HG03571 (cell line): ENCODE results near the gene FSIP1.

Source experiments
- ATAC-seq: cut with Tn5 transposase; IDR thresholded peaks from one replicate; pipeline ENCODE4 v1.9.1; 2021; ENCODE audit not compliant: unreplicated experiment

FSIP1 gene

GRCh38 chr15:39792844-39793335 lies 10.2 kb upstream of the FSIP1 start:
- ATAC-seq, result no peak

GRCh38 chr15:39792025-39792843 lies 9.6 kb upstream of the FSIP1 start:
- ATAC-seq, result no peak

- ATAC-seq, result no peak
Measured at GRCh38 chr15:39789736-39790135, 7.1 kb upstream of the FSIP1 start.

DNA sequence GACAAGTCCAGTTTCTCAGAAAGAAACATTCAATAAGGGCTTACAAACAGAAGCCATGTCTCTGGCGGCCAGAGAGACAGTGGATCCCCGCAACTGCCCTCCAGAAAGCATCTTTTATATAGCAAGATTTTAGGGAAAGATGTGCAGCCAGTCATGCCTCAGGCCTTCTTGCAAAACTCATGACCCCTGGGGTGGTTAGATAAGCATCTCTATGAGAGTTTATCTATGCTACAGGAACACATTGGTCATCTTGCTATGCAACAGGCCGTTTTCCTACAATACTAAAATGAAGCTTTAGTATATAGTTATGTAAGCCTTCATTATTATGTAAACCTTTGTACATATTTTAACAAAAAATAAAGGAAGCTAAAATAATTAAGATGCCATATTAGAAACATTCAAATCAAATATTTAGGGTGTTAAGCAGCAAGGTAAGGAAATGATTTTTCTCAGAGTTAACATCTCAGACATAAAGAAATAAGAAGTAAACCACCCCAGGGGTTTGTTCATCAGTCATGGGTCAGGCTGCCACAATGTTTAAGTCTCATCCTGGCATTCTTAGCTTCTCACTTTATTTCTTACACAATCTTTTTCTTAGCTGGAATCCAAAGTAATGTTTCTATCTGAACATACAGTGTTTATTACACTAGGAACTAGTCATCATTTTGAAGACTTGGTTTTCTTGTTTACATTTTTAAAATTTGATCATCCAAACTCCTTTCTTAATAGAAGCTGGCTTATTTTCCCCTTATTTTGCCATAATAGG lies 6.3 kb upstream of the FSIP1 start:
- no peak for ATAC-seq

DNA sequence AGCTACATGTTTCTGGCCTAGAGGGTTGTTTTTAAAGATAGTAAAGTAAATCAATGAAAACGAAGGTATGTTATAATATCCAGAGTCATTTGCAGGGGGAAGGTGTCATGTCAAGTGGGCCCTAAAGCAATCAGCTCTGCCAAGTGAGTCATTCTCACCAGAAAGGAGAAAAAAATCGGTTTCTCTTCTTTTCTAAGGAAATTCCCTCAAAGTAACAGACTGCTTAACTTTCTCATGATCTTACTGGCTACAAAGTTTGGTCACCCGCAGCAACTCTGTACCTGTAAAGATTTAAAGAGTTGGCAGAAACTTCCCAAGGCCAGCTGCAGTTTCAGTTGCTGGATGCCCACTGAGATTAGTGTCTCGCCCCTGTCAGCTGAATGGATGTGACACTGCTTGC lies 5.5 kb upstream of the FSIP1 start:
- ATAC-seq, result no peak

- ATAC-seq, result no peak
Measured at GRCh38 chr15:39787479-39787878, 4.8 kb upstream of the FSIP1 start.

GRCh38 chr15:39786447-39787056 lies 3.9 kb upstream of the FSIP1 start:
- no peak for ATAC-seq

- no peak for ATAC-seq
Measured at GRCh38 chr15:39785841-39786240, 3.2 kb upstream of the FSIP1 start.

GRCh38 chr15:39785139-39785538 lies 2.5 kb upstream of the FSIP1 start:
- no peak for ATAC-seq

- no peak for ATAC-seq
Measured at GRCh38 chr15:39784638-39785037, 2.0 kb upstream of the FSIP1 start.

- no peak for ATAC-seq
Measured at GRCh38 chr15:39784125-39784524, 1.5 kb upstream of the FSIP1 start.

DNA sequence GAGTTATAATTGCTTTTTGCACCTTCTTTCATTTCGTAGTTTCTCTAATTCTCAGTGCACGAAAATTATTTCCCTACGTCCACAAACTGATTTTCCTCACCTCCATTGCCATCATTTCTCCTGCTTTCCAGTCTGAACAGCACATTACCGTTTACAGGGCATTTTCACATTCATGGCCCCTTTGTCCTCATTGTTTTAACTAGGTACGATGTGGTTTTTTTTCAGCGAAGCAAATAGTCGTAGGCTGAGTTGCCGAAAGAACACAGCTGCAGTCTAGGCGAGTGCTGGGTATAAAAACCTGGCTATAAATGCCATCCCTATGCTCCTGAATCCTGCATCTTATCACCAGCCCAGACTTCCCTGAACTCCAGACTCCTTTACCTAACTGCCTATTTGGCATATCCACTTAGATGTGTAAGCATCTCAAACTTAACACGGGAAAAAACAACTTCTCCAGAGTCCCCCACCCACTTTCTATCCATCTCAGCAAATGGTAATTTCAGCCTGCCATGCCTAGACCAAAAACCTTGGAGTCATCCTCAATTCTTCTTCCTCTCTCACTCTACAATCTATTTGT lies 691 bp upstream of the FSIP1 start:
- no peak for ATAC-seq

GRCh38 chr15:39781967-39782302 lies 706 bp downstream of the FSIP1 start:
- no peak for ATAC-seq

- no peak for ATAC-seq
Measured at GRCh38 chr15:39781147-39781966, 1.3 kb downstream of the FSIP1 start.

- ATAC-seq, result no peak
Measured at GRCh38 chr15:39778021-39778420, 4.6 kb downstream of the FSIP1 start.

- ATAC-seq, result no peak
Measured at GRCh38 chr15:39777496-39777895, 5.1 kb downstream of the FSIP1 start.

DNA sequence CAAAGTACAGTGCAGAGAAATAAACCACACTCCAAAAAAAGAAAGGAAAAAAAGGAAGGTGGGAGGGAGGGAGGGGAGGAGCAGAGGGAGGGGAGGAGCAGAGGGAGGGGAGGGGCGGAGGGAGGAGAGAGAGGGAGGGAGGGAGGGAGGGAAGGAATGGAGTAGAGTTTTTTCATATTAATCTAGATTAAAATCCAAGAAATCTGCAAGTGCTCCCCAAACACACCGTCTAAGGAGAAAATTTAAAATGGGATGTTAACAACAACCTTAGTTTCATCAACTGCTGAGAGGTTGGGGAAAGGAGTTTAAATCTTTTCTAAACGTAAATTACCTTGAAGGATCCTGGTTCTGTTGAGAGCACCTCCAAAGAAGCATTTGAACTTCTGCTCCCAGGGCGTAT lies 6.6 kb downstream of the FSIP1 start:
- ATAC-seq, result no peak

DNA sequence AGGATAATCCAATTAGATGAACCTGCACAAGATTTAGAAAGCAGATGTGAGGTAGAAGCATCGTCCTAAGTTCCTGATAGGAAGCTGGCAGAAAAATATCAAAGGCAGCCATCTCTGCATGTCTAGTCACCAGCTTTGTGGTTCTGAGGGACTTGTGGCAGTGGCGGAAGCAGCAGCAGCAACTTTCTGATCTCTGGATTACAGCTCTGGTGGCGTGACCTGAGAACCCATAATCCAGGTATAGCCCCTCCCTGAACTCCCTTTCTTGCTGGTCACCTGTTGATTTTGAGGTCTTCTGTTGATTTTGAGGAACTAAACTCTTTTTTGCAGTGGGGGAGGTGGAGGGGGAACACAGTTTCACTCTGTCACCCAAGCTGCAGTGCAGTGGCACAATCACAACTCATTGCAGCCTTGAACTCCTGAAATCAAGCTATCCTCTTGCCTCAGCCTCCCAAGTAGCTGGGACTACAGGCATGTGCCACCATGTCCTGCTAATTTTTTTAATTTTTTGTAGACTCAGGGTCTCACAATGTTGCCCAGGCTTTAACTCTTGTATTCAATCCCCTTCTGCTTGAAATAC lies 7.9 kb downstream of the FSIP1 start:
- no peak for ATAC-seq

- ATAC-seq, result no peak
Measured at GRCh38 chr15:39770748-39771689, 11.6 kb downstream of the FSIP1 start.
